ENCODE measurements around the gene COPS7B. TPM values are rescaled to one million over a fixed set of nuclear protein-coding genes. Genes with fewer than 3 reads are reported as not detected.

Gene COPS7B
- total RNA-seq, 4 donors from 2014 or later = 13.7 to 35.2 (median 24.4) TPM

DNA sequence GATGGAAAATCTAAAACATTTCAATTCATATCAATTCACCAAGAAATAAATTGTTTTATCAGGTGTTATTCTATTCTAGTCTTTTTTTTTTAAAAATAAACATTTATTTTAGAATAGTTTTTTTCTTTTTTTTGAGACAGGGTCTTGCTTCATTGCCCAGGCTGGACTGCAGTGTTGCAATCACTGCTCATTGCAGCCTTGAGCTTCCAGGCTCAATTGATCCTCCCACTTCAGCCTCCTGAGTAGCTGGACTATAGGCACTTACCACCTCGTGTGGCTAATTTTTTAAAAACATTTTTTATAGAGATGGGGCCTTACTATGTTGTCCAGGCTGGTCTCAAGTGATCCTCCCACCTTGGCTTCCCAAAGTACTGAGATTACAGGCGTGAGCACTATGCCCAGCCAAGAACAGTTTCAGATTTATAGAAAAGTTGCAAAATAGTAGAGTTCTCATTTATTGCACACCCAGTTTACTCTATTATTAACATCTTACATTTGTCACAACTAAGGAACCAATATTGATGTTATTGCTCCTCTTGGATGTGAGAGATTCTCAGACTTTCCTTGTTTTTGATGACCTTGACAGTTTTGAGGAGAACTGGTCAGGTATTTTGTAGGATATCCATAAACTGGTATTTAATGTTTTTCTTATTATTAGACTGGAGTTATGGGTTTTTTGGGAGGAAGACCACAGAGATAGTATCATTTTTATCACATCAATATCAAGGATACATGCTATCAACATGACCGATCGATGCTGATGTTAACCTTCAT is 35.0 kb upstream of the COPS7B start:
- H3K4me3 ChIP-seq (ENCODE audit: low read depth, poor library complexity, severe bottlenecking) = no peak overlapping the region
- TF ChIP-seq POLR2A (IDR thresholded peaks at IDR 0.05) = no peak
- TF ChIP-seq, protein P1, sequence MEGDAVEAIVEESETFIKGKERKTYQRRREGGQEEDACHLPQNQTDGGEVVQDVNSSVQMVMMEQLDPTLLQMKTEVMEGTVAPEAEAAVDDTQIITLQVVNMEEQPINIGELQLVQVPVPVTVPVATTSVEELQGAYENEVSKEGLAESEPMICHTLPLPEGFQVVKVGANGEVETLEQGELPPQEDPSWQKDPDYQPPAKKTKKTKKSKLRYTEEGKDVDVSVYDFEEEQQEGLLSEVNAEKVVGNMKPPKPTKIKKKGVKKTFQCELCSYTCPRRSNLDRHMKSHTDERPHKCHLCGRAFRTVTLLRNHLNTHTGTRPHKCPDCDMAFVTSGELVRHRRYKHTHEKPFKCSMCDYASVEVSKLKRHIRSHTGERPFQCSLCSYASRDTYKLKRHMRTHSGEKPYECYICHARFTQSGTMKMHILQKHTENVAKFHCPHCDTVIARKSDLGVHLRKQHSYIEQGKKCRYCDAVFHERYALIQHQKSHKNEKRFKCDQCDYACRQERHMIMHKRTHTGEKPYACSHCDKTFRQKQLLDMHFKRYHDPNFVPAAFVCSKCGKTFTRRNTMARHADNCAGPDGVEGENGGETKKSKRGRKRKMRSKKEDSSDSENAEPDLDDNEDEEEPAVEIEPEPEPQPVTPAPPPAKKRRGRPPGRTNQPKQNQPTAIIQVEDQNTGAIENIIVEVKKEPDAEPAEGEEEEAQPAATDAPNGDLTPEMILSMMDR (IDR thresholded peaks at IDR 0.05) = no peak
- intact Hi-C loops (cut with DNase I; ENCODE audit: low total_unique reads) = no loop called here
- 88 to 92% methylated on average over 4 of the region's 4 CpGs for WGBS, 2 donors
- DNase-seq (ENCODE audit: low spot score in 2 of 2) = no peak

DNA sequence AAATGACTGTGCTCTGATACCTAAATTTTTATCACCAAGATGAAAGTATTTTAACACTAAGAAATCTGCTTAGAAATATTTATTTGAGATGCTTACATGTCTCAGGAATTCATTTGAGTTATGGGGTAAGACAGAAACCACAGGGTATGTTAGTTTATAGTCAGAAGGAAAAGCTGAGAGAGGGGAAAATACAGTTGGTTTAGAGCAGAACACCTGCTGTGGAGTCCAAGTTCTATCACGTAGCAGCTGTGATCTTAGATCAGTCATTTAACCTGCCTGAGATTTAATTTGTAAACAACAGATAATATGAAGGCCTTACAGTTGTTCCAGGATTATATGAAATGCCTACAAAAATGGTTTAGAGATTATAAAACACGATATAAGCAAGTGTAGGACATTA is 34.2 kb upstream of the COPS7B start:
- no peak for DNase-seq (ENCODE audit: low spot score in 2 of 2)
- 86 to 92% methylated on average over 2 of the region's 2 CpGs for WGBS, 2 donors
- no peak overlapping the region for H3K4me3 ChIP-seq (ENCODE audit: low read depth, poor library complexity, severe bottlenecking)
- intact Hi-C loops (cut with DNase I; ENCODE audit: low total_unique reads) = no loop called here
- TF ChIP-seq POLR2A (IDR thresholded peaks at IDR 0.05) = no peak
- TF ChIP-seq, protein P1 (IDR thresholded peaks at IDR 0.05) = no peak

- intact Hi-C loops (cut with DNase I; ENCODE audit: low total_unique reads) = no loop called here
- no peak for DNase-seq (ENCODE audit: low spot score in 2 of 2)
- 78 to 87% methylated on average over 2 of the region's 2 CpGs for WGBS, 2 donors
- no peak overlapping the region for H3K4me3 ChIP-seq (ENCODE audit: low read depth, poor library complexity, severe bottlenecking)
- TF ChIP-seq POLR2A (IDR thresholded peaks at IDR 0.05) = no peak
- TF ChIP-seq, protein P1 (IDR thresholded peaks at IDR 0.05) = no peak
Measured at GRCh38 chr2:231761735-231762134, 24.5 kb upstream of the COPS7B start.

DNA sequence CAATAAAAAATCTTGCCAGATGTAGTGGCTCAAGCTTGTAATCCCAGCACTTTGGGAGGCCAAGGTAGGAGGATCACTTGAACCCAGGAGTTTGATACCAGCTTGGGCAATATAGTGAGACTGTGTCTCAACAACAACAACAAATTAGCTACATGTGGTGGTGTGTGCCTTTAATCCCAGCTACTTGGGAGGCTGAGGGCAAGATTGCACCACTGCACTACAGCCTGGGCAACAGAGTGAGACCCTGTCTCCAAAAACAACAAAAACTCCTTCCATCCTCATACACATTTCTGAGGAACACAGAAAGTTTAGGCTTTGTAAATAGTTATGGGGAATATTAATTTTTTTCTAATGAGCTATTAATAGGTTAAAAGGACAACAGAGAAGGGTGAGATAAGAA is 22.1 kb upstream of the COPS7B start:
- no peak for DNase-seq (ENCODE audit: low spot score in 2 of 2)
- TF ChIP-seq POLR2A (IDR thresholded peaks at IDR 0.05) = no peak
- intact Hi-C loops (cut with DNase I; ENCODE audit: low total_unique reads) = no loop called here
- H3K4me3 ChIP-seq (ENCODE audit: low read depth, poor library complexity, severe bottlenecking) = no peak overlapping the region

- no peak for DNase-seq (ENCODE audit: low spot score in 2 of 2)
- WGBS, 2 donors = 83% methylated on average over 4 of the region's 4 CpGs
- TF ChIP-seq, protein P1 (IDR thresholded peaks at IDR 0.05) = no peak
- no peak for TF ChIP-seq POLR2A (IDR thresholded peaks at IDR 0.05)
- intact Hi-C loops (cut with DNase I; ENCODE audit: low total_unique reads) = no loop called here
- no peak overlapping the region for H3K4me3 ChIP-seq (ENCODE audit: low read depth, poor library complexity, severe bottlenecking)
Measured at GRCh38 chr2:231764760-231765159, 21.5 kb upstream of the COPS7B start.

DNA sequence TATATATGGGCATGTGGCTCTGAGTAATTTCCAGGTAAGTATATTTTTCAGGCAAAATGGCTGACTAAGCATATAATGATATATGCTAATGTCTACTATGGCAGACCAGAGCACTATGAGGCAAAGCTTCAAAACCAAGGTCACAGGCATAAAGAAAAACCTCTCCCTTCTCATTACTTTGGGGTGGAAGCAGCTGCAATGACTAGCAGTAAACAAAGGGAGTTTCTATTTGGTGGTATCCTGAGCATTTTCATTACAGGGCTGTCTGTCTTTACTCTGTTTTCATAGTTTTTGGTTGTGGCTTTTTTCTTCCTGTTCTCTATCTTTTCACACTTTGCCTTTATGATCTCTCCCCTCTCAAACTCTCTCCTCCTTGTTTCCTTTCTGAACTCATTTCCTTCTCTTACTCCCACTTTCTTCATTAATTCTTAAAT is 20.7 kb upstream of the COPS7B start:
- TF ChIP-seq, protein P1 (IDR thresholded peaks at IDR 0.05) = no peak
- TF ChIP-seq POLR2A (IDR thresholded peaks at IDR 0.05) = no peak
- H3K4me3 ChIP-seq (ENCODE audit: low read depth, poor library complexity, severe bottlenecking) = no peak overlapping the region
- DNase-seq (ENCODE audit: low spot score in 2 of 2) = no peak
- intact Hi-C loops (cut with DNase I; ENCODE audit: low total_unique reads) = no loop called here

All from lower leg skin (tissue), 4 donors.